Midbrain (tissue), 1 donor: ENCODE data around the gene REPIN1.
A peak's percentile ranks its signal among the peaks of the same experiment; 100 is the strongest.

ENCODE experiments used
- DNase-seq: peaks from one replicate; lab custom pipeline; 2025; lab: John Stamatoyannopoulos, UW

REPIN1 gene

GRCh38 chr7:150368096-150368883, at the start of gene REPIN1:
REPIN1 (plus strand) TSS chr7:150368822; CDS start chr7:150369712, 890 bp downstream.
- DNase-seq: peak; percentile 91

GRCh38 chr7:150321788-150322113, 46.9 kb upstream of the REPIN1 start:
- no peak for DNase-seq

- no peak for DNase-seq
These were observed 46.3 kb upstream of the REPIN1 start for GRCh38 chr7:150322114-150322832.

GRCh38 chr7:150322833-150323681, 45.6 kb upstream of the REPIN1 start, which contains the start of the genes ACTR3C and LRRC61:
ACTR3C (minus strand) TSS chr7:150323545; CDS start chr7:150295296, 28,249 bp downstream.
LRRC61 (plus strand) TSS chr7:150323355; CDS start chr7:150336862, 13,507 bp downstream.
- DNase-seq: no peak

GRCh38 chr7:150323682-150324372, 44.8 kb upstream of the REPIN1 start:
- no peak for DNase-seq

- DNase-seq: no peak
These were observed 44.2 kb upstream of the REPIN1 start for GRCh38 chr7:150324373-150324961.

GRCh38 chr7:150325110-150325611, 43.5 kb upstream of the REPIN1 start:
- DNase-seq: no peak

GRCh38 chr7:150325901-150326300, 42.7 kb upstream of the REPIN1 start:
- no peak for DNase-seq

GRCh38 chr7:150326657-150327268, 41.9 kb upstream of the REPIN1 start:
- no peak for DNase-seq

GRCh38 chr7:150327308-150327707, 41.3 kb upstream of the REPIN1 start:
- no peak for DNase-seq

GRCh38 chr7:150329331-150330120, 39.1 kb upstream of the REPIN1 start:
- DNase-seq: peak; percentile 48

- no peak for DNase-seq
These were observed 38.3 kb upstream of the REPIN1 start for GRCh38 chr7:150330211-150330885.

- DNase-seq: no peak
These were observed 35.6 kb upstream of the REPIN1 start for GRCh38 chr7:150332852-150333635.

GRCh38 chr7:150333659-150334058, 35.0 kb upstream of the REPIN1 start:
- DNase-seq: no peak

- DNase-seq: no peak
These were observed 34.5 kb upstream of the REPIN1 start for GRCh38 chr7:150334108-150334507.

- no peak for DNase-seq
These were observed 33.4 kb upstream of the REPIN1 start for GRCh38 chr7:150335108-150335773.

GRCh38 chr7:150335774-150336112, 32.9 kb upstream of the REPIN1 start:
- no peak for DNase-seq

GRCh38 chr7:150336746-150337145, 31.9 kb upstream of the REPIN1 start:
- no peak for DNase-seq
